CD4-positive, alpha-beta T cell treated with Interleukin-12 subunit alpha and Interleukin-12 subunit beta, for 1 hour (primary cell): Measurements from ENCODE around the gene RYR2.

Experiments used
- DNase-seq: peaks from one replicate; pipeline ENCODE4 v3.0.0-alpha.2; 2020

The RYR2 gene

DNA sequence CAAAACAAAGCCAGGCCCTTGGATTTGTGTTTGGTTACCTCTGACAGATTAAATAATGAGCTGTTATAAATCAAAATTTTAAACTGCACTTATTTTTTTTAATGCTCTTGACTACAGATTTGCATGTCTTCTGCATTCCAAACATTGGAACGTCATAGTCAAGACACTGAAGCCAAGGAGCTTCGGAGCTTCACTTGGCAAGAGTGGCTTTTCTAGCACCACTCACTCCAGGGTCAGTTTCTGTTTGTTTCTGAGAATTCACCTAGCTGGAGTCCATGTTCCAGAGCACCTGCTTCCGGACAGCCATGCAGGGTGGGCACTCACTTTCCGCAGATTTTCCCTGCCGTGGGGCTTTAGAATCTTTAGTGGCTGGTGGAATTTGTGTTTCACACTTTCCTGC is 645.8 kb downstream of the RYR2 start:
- DNase-seq = no peak

DNA sequence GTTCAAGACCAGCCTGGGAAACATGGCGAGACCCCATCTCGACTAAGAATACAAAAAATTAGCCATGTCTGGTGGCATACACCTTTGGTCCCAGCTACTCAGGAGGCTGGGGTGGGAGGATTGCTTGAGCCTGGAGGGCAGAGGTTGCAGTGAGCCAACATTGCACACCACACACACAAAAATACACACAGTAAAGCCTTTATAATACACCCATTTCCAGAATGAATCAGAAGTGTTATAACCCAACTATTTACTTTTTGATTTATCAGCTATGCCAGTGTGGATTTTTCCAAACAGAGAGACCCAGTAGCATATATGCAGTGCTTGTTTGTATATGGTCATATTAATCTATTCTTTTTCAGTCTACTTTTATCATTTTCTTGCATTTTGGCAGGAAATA is 648.7 kb downstream of the RYR2 start:
- DNase-seq = no peak

DNA sequence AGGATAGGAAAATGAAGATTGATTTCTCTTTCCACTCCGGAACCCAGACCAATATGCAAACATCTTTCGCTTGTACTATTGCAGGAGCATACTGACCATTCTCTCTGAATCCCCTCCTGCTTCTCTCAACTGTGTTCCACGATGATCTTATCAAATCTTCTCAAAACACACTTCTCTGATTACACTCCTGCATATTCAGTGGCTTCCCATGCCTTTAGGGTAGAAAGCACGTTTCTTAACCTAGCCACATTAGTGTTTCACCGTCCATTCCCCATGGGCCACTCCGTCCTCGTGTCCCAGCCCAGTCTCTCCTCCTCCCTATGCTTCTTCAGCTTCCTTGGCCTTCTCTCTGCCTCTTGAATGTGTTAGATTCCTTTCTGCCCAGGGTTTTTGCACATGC is 650.3 kb downstream of the RYR2 start:
- DNase-seq = no peak

DNA sequence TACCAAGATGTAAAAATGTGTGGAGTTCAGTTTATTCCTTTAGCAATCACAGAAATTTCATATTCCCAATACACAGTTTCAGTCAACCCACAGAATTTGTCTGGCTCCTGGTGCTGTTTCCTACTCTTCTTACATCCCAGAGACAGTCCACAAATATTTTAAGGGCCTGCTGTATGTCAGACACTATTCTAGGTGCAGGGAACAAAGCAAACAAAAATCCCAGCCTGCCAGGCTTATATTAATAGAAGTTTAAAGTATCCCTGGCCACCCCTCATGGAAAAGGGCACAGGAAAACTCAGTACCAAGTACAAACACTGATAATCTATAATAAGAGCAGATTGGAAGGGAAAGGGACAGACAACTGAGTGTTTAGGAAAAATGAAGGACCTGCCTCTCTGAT is 653.9 kb downstream of the RYR2 start:
- no peak for DNase-seq

DNA sequence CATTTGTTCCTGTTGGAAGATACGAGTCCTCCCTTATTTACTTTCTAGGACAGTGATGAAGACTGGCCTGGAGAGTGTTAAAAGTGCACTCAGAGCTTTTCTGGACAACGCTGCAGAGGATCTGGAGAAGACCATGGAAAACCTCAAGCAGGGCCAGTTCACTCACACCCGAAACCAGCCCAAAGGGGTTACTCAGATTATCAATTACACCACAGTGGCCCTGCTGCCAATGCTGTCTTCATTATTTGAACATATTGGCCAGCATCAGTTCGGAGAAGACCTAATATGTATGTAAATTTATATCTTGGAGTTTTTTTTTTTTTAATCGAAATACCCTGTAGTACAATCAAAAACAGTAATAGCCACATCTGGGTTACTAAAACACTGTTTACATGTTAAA is 658.2 kb downstream of the RYR2 start:
- no peak for DNase-seq

DNA sequence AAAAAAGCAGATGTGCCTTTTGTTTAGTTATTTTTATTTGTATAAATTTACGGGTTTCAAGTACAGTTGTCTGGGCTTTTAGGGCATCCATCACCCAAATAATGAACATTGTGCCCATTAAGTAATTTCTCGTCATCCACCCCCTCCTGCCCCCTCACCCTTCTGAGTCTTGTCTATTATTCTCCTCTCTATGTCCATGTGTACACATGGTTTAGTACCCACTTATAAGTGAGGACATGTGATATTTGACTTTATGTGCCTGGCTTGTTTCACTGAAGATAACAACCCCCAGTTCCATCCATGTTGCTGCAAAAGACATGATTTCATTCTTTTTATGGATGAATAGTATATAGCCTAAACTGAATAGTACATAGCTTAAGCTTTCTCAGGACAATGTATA is 659.5 kb downstream of the RYR2 start:
- DNase-seq = no peak

DNA sequence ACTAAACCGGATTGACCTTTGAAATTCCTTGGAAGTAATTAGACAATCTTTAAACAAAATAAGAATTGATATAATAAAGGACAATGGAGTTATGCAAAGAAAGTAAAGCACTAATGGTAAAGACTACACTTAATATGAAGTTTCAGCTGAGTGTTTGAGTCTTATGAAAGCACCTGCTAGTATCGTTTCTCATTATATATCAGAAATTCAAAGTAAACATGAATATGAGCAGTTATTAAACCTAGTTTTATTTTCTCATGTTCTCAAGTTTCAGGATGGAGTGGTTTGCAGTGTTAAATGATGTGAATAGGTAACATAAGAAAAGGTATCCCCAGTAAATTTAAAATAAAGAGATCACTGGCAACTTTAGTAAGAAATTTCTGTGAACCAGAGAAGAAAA is 660.2 kb downstream of the RYR2 start:
- DNase-seq = no peak

DNA sequence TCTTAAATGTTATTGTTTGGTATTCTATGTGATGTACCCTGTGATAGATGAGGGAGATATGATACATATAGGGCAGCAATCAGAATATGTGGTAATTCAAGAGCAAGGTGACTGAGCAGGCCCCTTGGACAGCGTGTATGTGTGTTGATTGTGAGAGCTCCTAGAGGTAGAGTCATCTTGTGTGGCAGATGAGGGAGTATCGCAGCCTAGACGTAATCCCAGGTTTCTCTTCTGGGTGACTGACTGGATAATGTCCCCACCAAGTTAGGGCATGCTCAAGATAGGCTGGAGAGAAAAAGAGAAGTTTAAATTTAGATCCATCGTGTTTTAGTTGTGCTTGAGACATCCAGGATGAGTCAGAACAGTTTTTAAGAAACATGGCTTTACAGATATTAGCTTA is 663.5 kb downstream of the RYR2 start:
- DNase-seq = no peak

DNA sequence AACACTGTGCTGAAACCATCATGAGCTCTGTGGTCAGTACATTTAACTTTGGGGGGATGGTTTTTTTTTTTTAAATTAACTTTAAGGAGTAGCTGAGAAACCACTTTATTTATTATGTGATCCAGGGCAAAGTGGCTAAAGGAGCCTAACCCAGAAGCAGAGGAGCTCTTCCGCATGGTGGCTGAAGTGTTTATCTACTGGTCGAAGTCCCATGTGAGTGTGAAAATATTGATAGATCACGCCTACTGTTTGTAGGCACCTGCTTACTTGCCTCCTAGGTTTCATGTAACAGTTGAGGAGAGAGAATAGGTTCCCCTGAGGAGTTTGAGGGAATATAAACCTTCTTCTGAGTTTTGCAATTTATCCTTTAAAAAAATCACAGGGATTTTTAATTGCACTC is 667.4 kb downstream of the RYR2 start:
- no peak for DNase-seq

DNA sequence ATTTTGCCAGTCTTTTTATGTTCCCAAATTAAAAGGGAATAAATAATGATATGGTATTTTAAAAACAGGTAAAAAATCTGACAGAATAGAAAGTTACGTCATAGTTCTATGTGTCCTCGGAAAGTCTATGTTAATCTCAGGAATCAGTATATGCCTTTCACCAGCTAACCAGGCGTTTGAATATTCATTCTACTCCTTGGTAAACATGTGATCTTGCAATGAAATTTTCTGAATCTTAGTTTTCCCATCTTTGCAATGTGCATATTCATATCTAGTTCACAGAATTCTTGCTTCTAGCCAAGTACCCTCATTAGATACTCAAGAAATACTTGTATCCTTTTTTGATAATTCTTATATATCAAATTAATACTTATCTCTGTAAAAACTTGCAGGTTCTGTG is 669.3 kb downstream of the RYR2 start:
- DNase-seq = no peak

DNA sequence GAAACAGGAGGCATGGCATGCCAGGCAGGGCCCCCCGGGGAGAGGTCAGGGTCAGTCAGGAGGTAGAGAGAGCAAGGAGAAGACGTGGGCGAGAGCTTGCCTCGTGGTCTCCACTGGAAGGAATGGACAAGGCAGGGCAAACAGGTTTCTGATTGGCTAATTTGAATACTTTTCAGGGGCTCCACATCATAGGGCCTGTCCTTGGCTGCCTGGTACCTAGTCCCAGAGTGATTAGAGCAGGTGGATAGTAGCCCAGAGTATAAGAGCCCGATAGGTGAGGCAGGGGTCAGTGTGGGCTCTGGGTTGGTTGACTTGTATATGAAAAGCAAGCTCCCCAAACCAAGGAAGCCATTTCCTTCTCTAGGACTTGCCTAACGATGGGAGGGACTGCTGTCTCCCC is 670.1 kb downstream of the RYR2 start:
- no peak for DNase-seq

DNA sequence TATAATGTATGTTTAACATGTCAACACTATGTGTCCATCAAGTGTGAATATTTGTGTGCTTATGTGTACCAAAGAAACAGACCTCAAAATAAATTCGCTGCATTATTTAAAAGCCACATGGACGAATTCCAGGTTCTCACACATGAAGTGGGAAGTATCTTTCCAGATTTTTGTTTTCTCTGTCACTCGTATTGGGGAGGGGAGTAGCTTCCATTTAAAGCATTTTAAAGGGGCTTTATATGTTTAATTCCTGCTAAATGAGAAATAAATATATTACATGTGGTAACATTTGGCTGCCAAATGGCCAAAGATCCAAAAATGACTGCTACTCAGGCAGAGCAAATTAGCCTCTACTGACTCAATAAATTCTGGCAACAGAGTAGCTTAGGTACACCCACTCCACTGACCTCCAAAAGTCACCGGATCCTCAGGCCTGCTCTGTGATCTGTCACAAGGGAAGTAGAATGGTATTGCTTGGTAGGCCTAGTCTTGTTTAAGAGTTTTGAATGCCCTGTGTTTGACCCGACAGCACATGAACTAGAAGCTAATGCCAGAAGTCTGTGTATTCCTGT is 670.7 kb downstream of the RYR2 start:
- no peak for DNase-seq

DNA sequence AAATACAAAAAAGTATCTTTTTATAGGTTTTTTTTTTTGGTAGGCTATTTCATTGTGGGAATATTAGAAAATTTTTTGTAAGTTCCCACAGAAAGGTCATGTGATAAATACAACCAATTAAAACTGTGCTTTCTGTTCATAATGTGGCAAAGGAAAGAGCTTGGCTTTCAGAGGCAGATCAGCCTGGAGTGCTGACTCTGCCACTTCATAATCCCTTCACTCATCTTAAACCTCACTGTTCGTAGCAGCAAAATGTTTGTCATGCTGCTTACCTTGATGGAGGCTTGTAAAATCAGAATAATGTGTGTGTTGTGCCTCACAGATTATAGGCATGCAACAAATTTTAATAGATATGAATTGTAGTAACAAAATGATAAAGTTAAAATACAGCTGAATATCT is 671.9 kb downstream of the RYR2 start:
- no peak for DNase-seq

DNA sequence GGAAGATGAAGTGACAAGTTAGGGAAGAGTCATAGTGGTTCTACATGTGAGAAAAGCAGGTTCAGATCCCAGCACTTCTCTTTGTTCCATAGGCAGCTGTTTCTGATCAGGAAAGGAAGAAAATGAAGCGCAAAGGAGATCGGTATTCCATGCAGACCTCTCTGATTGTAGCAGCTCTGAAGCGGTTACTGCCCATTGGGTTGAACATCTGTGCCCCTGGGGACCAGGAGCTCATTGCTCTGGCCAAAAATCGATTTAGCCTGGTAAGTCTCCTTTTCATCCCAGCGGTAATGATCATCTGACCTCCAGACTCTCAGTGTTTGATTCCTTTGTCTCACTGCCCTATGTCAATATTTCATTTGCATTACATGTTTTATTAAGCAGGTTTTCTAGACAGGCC is 675.1 kb downstream of the RYR2 start:
- DNase-seq = no peak

DNA sequence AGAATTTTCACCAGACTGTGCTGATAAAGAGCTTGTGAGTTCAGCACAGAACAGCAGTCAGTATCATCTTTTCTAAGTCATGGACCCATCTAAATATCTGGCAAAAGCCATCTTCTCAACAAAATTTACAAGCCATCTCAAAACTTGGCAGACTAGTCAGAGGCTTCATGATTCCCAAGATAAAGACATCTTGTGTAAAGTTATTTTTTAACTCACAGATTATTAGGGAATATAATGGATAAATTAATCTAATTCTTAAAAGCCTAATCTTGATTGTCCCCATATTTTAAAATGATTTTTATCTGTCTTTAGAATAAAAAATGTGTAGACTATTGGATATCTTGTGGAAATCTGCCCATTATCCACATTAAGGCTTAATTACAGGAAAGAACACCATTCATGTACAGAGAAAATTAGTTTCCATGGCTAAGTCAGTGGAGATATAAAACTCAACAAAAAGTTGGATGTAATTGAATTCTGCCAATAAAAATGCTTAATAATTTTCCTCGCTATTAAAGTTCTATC is 688.9 kb downstream of the RYR2 start:
- DNase-seq = no peak

DNA sequence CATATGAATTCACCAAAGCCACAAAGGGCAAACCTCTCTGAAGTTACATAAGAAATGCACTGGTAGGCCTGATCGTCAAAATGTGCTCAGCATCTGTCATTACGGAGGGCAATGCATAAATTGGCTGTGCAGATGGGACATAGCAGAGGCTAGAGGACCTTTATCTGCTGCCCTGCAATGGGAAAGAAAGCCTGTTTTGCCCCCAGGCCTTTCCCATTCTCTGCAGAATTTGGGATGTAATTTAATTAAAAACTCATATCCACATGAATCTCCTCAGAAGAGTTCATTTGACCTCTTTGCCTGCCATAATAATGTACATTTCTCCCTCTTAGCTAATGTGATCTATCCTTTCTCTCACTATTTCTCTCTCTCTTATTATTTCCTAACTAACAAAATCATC is 690.7 kb downstream of the RYR2 start:
- DNase-seq = no peak

DNA sequence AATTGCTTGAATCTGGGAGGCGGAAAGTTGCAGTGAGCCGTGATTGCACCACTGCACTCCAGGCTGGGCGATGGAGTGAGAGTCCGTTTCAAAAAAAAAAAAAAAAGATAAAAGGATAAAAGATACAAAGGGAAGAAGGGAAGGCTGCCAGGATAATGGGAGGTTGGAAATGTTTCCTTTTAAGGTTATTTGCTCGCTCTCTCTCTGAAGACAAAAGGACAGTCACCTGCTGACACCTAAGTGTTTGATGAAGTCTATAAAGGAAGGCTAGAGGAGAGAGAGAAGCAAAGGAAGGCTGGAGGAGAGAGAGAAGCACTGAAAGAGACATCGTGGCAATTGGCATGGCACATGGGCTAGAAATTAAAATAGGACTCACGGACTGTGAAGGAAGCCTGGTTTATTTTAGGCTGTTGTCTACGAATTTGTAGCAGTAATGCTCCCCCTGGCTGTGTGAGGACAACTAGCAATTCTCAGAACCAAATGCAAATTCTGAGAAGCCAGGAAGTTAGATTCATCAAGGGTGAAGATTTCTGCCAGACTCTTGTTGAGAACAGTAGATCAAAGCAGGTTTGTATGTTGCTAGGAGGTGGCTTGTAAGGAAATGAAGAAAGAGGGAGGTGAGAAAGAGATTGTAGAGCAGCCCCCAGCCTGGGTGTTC is 694.5 kb downstream of the RYR2 start:
- DNase-seq = peak; percentile 62

DNA sequence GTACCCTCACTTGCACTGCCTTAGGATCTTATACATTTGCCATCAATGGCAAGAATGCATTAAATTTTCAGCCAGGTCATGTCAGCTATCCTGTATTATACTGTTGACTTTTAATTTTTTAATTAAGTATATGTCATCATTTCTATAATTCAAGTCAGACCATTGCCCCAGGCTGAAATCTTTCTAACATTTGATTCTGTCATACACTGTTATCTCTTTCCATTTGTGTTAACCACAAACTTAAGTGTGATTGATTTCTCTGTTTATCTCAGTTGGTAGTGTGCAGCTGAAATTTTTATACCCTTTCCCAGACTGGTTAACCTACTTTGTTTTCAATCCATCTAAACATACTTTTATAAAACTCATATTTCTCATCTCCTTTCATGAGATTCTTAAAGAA is 695.5 kb downstream of the RYR2 start:
- no peak for DNase-seq

DNA sequence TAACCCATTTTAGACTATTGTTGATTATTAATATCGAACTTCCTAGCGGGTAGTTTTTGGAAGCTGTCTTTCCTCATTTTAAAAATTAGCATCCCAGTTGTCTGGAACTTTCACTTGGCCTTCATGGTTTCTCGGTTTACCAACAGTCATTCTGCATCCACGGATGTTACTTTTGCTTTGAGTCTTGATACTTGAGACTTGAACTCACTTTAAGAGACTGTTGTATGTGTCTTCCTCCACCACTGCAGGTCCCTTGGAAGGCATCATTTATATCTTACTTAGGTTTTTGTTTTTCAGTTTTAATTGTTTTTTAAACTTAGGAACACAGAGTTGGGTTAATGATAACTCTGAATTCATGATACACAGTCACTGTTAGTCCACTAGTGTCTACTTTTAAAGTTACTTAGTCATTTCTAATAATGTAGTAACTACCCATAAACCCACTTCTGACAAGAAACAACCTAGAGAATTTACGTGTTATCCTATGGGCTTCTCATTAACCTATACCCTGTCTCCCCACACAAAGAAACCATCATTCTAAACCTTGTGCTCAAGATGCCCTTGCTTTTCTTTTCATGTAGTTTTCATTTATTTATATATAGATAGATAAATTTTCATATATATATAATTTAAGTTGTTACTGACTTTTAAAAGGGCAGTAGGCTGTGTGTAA is 696.1 kb downstream of the RYR2 start:
- DNase-seq = no peak

DNA sequence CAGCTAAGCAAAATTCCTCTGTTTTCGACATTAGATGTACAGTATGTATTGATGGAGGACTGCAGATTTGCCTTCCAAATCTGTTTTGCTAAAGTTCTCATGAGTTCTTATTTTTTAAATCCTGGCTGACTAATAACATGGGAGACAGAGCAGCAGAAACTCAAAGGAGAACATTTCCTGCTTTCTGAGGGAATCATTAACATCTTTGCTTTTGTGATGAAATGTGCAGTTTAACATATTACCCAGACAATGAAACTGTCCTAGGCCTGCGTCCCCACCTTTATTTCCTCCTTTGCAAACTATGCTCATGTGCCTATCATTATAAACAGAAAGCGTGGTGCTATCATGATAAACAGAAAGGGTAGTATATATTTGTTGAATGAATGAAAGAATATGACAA is 698.9 kb downstream of the RYR2 start:
- no peak for DNase-seq

DNA sequence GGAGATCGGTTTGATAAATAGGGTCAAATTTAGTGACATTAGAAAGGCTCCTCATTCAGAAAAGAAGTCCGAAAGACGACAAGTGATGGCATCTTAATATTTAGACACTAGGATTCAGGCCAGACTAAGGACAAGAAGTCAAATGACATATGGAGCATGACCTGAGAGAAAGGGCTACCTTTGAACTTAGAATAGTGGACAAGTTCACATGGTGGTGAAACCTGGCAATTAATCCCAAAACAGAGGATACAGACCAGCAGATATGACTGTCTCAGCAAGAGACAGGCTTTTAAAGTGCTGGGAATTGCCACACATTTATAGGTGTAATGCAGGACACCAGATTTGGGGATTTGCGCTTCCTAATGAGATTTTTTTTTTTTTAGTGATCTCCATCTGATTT is 703.6 kb downstream of the RYR2 start:
- DNase-seq = no peak

DNA sequence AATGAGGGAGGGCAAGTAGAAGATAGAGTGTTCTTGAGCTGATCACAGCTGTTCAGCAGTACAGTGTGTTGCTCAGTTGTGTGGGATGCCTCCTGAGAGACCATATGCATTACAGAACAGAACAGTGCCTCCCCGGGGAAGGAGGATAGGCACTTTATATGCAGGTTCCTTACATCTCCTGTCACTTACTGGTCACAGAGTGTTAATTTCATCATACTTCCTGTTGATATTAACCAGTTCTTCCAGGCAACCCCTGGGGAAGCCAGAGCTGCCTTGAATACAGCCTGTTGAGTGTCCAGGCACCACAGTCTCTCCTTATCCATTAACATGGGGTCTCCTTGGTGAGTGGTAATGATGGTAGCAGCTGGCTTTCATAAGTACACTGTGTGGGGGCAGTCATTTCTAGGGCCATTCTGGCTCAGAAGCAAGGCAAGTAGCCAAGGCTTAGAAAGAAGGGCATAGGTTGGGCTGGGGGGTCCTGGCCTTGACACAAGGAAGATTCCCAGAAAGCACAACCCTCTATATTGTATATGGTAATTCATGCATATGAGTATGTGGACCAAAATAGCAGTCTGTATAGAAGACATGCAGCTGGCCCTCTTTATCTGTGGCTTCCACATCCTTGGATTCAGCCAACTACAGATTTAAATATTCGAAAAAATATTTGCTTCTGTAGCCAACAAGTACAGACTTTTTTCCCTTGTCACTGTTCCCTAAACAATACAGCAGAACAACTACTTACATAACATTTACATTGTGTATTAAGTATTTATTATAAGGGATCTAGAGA is 706.4 kb downstream of the RYR2 start:
- no peak for DNase-seq

DNA sequence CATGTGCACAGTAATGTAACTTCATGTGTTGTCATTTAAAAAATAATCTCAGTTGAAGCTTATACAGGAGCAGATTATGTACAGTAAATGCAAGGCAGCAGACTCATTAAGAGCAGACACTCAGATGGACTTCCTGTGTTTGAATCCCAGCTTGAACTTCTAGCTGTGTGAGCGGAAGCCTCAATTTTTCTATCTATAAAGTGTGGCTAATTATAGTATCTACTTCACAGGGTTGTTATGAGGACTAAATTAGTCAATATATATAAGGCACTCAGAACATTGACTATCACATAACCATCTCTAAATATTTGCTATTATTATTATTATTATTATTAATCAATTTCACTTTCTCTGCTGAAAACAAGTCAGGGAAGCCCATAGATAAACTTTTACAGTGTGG is 707.1 kb downstream of the RYR2 start:
- no peak for DNase-seq

DNA sequence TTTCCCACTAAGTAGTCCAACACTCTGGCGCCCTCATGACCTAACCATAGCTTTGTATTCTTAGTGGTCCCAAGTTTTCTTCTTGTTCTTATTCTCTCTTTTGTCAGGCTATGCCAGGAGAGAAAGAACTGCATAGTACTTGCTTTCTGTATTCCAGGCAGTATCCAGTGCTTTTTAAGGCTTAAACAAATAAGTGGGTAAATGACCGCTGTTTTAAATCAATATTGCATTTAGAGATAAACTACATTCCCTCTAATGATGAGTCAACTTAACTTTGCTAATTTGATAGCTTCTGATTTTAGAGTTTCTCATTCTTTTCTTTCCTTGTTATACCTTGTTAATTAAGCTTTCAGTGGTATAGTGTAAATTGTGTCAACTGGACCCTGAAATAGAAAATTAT is 709.1 kb downstream of the RYR2 start:
- DNase-seq = no peak
